DMS153 (cell line): ENCODE data around the gene FRAS1.
A peak's percentile ranks its signal among the peaks of the same experiment; 100 is the strongest.
"Not testable (repeated sequence)": the region's sequence is repeated elsewhere in the genome, so short reads cannot be mapped to it uniquely, and the experiment has no call there.

ENCODE experiments used
- DNase-seq: peaks from one replicate; lab custom pipeline; 2025; lab: John Stamatoyannopoulos, UW

FRAS1 gene

DNA sequence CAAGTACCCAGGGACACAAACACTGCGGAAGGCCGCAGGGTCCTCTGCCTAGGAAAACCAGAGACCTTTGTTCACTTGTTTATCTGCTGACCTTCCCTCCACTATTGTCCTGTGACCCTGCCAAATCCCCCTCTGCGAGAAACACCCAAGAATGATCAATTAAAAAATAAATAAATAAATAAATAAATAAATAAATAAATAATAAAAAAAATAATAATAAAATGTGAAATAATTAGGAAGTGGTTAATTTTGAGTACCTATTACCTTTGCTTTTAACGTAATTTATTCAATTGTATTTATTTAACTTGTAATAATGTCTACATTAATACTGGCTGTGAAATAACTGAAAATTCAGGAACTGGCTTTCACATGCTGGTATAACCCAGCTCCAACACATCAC is 491.8 kb downstream of the FRAS1 start:
- not testable (repeated sequence) for DNase-seq

DNA sequence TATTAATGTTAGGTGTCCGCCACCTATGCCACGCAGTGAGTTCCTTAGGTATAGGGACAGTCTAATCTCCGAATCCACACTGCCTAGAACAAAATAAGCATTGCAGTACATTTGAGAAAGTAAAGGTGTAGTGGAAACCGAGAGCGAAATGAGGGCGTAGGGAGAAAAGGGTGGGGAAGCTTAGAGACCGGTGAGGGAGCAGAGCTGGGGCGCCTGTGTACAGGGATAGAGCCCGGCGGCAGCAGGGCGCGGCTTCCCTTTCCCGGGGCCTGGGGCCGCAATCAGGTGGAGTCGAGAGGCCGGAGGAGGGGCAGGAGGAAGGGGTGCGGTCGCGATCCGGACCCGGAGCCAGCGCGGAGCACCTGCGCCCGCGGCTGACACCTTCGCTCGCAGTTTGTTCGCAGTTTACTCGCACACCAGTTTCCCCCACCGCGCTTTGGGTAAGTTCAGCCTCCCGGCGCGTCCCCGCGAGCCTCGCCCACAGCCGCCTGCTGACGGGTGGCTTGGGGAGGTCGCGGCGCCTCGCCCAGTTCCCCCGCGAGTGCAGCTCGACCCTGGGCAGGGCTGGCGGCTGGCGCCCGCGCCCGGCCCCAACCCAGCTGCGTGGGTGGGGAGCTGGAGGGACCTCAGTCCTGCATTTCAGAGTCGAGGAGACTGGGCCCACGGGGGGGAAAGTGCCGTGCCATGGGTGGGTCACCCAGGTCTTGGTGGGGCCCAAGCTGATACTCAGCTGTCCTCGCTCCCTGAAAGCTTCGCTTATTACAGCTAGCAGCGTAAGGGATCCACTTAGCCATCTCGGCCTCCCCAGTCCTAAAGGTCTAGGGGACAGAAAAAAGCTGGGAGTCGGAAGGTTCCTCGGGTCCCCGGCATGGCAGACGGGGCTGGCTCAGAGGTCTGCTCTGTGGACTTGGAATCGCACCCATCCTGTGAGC is 494.6 kb downstream of the FRAS1 start, which contains the start of gene ANXA3:
ANXA3 (plus strand) TSS at position 351 of the 932 bp plus-strand sequence. CDS start 2,704 bp downstream, outside the sequence.
- DNase-seq = peak; percentile 37

DNA sequence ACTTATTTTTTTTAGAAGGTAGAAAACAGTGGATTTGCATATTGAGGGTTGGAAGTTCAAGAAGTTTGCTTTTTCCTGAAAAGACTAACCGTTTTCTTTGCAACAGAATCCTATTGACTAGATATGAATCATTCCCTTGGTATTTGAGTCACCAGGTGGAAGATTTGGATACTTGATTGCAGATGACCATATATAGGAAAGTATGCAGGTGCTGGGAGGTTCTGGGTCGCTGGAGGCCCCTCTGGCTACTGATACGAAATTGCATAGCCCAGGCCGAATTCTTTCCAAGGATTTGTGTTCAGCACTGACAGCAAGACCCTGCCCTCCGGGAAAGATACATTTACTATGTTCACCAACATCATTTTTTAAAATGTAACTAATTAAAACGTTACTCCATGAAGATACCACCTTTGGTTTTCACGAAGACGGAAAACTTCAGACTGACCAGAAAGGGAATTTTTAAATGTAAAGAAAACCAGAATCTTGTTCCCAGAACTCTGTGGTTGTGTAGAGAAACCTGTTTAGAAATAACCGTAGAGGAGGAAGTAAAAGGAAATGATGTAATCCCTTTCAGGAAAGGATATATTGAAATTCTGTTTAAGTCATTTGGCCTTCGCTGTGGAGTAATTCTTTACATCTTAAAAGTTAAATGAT is 495.4 kb downstream of the FRAS1 start:
- peak; percentile 11 for DNase-seq

DNA sequence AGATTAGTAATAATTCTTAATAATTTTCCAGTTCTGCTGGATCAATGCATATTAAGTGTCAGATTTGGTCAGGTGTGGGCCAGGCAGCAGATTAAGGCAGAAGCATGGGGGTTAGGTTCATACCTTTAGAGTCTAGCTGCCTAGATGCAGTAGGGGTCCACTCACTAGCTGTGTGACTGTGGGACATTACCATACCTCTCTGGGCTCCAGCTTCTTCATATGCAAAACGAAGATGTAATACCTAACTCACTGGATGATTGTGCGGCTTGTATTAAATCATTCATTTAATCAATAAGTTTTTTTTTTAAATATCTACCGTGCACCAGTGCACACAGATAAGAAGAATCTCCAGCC is 495.9 kb downstream of the FRAS1 start:
- DNase-seq = no peak

DNA sequence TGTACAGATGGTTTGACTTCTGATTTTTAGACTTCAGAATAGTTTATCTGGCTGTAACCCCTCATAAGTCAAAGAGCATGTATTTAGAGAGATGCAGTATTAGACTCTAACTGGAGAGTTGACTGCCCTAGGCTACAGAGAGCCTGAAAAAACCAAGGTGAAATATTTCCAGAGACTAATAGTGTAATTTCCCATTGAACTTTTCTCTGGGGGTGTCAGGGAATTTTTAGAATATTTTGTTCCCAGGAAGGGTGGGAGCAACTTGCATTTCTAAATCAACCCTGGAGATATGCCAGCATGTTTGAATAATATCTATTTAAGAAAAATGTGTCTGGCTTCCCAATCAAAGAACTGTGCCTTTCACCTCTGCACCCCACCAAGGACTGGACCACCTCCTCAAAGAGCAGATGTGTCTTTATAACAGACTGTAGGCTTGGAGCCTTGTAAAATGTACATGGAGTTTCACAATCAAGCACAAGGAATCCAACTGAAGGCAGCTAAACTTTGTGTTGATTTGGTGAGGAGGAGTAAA is 496.5 kb downstream of the FRAS1 start:
- DNase-seq = no peak

DNA sequence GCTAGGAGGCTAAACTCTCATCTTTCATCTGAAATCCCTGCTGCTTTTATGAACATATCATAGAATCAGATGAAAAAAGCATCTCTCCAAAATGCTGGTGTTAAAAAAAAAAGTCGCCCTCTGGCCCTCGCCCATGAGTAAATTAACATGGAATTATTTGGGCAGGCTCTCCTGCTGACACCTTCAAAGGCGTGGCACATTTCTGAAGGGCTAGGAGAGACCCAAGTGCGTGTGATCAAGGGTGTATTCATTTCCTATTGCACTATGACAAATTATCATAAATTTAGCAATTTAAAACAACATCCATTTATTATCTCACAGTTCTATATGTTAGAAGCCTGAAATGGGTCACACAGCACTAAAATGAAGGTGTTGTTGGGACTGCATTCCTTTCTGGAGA is 499.5 kb downstream of the FRAS1 start:
- no peak for DNase-seq

DNA sequence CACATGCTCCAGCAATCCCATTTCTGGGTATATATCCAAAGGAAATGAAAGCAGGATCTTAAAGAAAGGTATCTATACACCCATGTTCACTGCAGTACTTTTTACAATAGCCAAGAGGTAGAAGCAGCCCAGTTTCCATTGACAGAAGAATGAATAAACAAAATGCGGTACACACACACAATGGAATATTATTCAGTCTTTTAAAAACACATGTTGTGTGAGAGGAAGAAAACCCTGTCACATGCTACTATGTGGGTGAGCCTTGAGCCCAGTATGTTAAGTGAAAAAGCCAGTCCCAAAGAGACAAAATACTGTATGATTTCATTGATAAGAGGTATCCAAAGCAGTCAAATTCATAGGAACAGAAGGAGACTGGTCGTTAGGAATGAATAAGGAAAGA is 500.7 kb downstream of the FRAS1 start:
- DNase-seq = no peak

DNA sequence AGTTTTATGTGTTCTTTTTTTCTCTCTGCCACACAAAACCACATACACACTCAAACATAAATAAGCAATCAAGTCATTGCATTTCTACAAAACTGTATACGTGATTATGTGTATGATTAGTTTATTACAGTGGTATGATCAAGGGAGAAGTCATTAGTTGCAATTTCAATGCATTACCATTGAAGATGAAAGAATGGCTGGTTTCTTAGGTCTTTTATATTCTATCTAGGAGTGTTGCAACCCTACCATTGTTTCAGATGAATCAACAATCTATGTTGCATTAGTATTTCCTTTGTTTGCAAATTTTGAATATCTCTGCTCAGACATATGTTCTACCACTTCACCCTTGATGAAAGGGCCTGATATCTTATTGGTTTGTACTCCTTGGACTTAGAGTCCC is 501.3 kb downstream of the FRAS1 start:
- DNase-seq = no peak

DNA sequence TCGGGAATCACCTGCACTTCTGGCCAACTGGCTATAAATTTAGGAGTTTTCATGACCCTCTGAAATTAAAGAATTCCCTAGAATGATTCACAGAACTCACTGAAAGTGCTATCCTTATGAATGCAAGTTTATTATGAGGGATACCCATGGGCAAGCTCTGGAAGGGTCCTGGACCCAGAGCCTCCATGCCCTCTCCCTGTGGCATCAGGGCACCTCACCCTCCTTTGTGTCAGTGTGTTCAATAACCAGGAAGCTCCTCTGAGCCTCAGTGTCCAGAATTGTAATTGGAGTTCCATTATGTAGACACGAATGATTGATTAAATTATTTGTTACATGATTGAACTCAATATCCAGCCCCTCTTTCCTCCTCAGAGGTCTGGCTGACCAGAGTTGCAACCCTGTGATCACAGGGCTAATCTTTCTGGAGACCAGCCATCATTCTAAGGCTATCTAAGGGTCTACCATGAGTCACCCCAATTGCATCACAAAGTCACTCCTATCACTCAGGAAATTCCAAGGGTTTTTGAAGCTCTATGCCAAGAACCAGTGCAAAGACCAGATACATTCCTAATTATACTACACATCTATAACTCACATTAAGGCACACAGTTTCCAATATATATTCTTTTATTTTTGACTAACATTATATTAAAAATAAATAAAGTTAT is 503.3 kb downstream of the FRAS1 start:
- no peak for DNase-seq

DNA sequence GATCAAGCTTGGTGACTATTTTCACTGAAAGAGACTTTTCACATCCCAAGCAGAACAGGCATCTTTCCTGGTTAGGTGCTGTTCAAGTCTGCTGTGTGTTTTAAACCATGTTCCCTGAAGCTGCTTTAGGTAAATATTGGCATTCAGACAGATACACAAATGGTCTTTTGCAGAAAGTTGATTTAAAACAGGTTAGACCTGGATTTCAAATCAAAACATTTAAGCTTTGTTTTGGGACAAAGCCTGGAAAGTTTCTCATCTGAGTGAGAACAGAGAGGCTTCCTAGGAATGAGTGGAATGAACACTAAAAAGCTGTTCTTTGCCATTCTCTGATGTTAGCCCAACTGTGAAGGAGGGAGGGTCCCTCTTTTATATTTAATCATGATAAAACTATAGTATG is 504.6 kb downstream of the FRAS1 start:
- DNase-seq = no peak

DNA sequence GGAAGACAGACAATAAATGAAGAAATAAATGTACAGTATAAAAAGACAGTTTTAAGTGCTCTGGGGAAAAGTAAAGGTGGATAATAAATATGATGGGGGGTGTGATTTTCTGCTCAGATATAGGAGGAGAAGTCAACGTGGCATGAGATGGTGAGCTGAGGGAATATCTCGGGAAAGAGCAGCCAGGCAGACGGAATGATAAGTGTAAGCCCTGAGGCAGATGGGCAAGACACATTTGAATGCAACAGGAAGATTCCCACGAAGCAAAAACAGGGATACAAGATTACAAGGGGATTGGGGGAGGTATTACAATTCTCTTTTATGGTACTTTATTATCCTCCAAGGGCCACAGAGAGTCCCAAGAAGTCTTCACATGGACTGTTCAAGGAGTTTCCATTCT is 505.6 kb downstream of the FRAS1 start:
- no peak for DNase-seq

DNA sequence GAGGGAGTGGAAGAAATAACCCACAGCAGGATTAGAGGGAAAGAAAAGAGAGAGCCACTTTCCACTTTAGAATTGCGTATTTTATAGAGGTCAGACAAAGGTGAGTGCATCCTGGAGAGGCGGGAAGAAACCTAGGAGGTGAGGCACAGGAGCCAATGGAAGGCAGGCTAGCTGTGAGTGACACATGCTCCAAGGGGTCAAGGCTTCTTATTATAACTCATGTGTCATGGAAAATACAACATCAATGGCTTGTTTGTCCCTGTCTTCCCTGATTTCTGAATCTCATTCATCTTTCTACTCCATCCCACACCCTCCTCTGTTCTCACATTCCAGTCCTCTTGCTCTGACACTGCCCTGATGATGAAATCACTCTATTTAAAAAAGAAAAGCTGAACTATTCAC is 508.8 kb downstream of the FRAS1 start:
- DNase-seq = no peak

DNA sequence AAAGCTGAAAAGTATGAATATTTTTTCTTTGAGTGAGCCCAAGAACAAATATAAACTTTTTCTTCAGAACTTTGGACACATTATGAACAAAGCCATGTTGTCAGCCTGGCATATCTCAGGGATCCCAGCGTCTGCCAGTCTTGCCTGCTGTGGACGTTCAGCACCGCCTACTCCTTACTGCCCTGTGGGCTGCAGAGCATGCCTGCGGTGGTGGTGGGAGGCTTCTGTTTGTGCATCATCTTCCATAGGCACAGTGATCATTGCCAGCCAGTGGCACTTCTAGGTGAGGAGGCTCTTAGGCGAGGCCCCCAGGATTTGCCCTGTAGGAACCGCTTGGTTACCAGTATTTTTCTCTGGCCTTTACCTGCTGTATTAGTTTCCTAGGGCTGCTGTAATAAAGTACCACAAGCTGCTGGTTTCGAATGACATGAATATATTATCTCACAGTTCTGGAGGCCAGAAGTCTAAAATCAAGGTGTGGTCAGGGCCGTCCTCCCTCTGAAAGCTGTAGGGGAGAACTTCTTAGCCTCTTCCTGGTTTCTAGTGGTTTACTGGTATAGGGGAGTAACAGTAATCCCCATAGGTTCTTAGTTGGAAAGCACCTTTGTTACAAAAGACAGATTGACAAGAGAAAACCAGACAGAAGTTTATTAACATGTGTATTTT is 509.8 kb downstream of the FRAS1 start:
- DNase-seq = no peak

DNA sequence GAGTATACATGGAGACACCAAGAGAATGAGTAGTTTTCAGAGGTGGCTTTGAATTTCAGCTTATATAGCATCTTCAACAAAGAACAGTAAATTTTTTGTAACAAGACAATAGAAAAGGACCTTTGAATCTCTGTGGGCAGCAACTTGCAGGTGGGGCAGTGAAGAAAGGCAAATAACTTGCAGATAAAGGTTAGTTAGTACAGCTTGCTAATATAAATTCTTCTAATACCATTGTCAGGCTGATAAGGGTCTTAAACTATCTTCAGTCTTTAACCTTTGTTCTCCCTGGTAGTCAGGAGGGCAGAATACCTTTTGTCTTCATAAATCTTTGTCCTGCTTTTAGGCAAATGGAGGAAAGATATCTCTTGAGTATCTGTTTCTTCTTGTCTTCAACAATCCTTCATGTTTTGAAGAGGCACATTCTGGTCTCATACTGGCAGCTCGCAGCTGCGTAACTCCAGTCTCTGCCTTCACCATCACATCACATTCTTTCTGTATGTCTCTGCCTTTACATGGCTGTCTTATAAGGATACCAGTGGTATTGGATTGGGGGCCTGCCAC is 510.5 kb downstream of the FRAS1 start:
- DNase-seq = no peak

DNA sequence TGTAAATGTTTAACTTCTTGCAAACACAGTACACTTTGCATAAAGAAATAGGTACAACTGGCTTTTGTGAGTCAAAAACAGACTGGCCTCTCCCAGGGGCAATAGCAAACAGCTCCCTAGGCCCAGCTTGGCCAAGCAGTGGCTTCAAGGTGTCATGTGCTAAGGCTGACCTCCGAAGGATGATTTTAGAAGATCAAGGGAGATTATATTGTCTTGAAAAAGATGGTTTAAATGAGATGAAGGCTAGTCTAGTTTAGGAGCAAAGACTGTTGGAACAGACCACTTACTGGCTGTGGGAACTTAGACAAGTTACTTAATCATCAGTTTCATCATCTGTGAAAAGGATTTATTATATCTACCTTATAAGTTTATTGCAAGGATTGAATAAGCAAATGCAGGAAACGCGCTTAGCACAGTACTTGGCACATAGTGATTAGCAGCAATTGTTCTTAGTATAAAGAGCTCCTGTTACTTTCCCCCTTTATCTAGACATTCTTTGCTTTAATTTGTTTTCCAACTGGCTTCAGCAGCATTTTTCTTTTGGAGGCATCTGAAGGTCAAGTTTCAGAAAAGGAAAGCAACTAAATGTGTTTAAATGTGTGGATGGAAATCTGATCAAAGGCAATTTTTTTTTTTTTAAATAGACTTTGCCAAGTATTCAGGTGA is 511.6 kb downstream of the FRAS1 start:
- no peak for DNase-seq

DNA sequence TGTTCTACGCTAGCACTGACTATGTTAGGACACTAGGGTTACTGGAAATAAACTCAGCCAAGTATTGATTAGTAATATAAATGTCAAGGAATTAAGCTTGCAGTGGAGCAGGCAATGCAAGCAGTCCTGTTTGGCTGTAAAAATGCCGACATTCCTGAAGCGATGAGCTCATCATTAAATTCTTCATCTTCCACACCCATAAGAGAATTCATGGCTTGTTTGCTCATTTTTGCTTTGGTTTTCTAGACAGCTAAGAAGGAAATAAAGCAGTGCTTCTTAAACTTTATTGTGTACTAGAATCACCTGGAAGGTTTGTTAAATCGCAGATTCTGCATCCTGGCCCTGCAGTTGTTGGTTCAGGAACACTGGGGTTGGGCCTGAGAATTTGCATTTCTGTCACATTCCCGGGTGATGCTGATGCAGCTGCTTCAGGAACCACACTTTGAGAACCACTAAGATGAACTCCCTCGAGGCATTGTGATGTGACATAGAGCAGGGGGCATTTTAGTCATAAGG is 512.2 kb downstream of the FRAS1 start:
- no peak for DNase-seq

DNA sequence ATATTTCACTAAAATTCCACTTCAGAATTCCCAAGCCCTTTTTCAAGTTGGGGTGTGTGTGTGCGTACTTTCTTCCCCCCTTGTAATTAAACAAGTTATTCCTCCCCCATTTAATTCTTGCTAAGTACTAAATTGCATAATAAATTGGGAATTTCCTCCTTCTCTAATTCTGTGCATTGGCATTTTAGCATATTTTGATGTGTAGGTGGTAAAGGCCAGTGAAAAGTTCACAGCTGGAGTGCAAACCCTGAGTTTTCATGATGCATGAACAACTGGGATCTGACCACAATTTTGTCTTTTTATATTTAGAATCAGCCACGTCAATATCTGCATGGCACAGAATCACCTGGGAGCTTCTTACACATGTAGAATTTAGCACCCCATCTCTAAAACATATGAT is 513.0 kb downstream of the FRAS1 start:
- DNase-seq = no peak

DNA sequence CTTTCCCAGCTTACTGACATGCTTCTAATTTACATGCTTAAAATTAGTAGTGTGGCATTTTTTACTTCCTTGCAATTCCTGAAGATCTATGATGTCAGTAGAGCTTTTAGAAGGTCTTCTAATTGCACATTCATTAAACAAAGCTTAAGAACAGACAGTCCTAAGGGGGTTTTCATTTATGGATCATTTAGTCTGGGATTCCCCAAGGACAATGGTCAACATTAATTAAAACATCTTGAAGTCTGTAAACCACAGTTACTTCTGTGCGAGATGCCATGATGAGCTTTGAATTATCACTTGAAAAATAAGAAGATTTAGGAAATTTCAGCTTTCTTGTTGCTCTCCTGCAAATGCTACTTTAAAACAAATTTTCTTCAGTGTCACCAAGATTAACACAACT is 514.7 kb downstream of the FRAS1 start:
- DNase-seq = no peak

DNA sequence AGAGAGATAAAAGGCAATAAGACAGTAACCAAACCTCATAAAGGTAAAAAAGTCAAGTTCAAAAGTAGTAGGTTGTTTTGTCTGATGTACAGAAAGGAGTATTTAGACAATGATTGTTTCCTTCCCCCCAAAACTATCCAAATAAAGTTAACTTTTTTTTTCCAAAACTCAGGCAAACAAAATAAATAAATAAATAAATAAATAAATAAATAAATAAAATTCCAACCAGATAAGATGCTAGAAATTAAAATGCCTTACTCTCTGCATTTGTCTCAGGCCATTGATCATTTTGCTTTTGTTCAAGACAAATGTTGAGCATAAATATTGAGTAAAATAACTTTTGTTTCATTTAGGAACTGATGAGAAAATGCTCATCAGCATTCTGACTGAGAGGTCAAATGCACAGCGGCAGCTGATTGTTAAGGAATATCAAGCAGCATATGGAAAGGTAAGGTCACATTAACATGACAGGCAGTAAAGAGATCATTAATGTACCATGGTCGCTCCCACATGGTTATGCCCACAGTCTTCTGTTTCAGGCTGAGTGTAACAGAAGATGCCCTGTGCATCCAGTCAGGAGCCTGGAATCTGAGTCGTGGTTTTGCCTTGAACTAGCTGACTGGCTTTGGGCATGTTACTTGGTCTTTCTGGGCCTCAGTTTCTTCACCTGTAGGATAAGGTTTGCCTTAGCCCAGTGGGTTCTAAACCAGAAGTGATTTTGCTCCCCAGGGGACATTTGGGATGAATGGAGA is 521.7 kb downstream of the FRAS1 start:
- DNase-seq = no peak

DNA sequence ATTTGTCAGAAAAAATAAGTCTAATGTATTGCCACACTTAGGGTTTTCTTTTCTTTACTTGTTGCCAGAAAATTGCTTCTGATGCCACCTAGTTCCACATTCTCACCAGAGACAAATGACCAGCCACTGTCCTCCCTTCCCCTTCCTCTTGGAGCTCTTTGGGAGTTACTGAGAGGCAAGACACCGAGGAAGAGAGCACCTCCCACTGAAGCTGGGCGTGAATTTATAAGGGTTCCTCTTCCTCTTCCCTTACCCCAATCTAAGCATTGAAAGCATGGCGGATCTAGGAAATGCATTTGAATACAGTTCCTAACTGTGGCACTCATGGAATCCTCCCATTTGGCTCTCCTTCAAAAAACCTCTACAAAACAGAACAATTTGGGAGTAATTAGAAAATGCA is 524.5 kb downstream of the FRAS1 start:
- no peak for DNase-seq
